ENCODE measurements around the gene FAS. TPM values are rescaled to one million over a fixed set of nuclear protein-coding genes. Genes with fewer than 3 reads are reported as not detected.

FAS gene
- total RNA-seq, 1 donor from 2014 or later: 36.1 TPM

GRCh38 chr10:88983206-88983605 is 7.4 kb upstream of the FAS start:
- no peaks in the 10 kb centered on the region for H3K36me3 ChIP-seq (ENCODE audit: control insufficient read depth, insufficient read depth, low read length)
- FAIRE-seq: no peak
- DNase-seq (ENCODE audit: low read depth): no peak
- no peaks in the 10 kb centered on the region for H3K27me3 ChIP-seq (ENCODE audit: control insufficient read depth, insufficient read depth, low read length)
- no peak overlapping the region for H3K4me3 ChIP-seq (ENCODE audit: low read depth, low read length)
- TF ChIP-seq, protein P1, sequence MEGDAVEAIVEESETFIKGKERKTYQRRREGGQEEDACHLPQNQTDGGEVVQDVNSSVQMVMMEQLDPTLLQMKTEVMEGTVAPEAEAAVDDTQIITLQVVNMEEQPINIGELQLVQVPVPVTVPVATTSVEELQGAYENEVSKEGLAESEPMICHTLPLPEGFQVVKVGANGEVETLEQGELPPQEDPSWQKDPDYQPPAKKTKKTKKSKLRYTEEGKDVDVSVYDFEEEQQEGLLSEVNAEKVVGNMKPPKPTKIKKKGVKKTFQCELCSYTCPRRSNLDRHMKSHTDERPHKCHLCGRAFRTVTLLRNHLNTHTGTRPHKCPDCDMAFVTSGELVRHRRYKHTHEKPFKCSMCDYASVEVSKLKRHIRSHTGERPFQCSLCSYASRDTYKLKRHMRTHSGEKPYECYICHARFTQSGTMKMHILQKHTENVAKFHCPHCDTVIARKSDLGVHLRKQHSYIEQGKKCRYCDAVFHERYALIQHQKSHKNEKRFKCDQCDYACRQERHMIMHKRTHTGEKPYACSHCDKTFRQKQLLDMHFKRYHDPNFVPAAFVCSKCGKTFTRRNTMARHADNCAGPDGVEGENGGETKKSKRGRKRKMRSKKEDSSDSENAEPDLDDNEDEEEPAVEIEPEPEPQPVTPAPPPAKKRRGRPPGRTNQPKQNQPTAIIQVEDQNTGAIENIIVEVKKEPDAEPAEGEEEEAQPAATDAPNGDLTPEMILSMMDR (IDR thresholded peaks at IDR 0.05; ENCODE audit: insufficient read depth, low read length, severe bottlenecking): no peak

GRCh38 chr10:88983939-88984338 is 6.7 kb upstream of the FAS start:
- Histone ChIP-seq H3K4me3 (ENCODE audit: low read depth, low read length) (no peak overlapping the region), H3K27me3 (ENCODE audit: control insufficient read depth, insufficient read depth, low read length) (no peaks in the 10 kb centered on the region), H3K36me3 (ENCODE audit: control insufficient read depth, insufficient read depth, low read length) (no peaks in the 10 kb centered on the region)
- FAIRE-seq: no peak
- DNase-seq (ENCODE audit: low read depth): no peak
- TF ChIP-seq, protein P1 (IDR thresholded peaks at IDR 0.05; ENCODE audit: insufficient read depth, low read length, severe bottlenecking): no peak

DNA sequence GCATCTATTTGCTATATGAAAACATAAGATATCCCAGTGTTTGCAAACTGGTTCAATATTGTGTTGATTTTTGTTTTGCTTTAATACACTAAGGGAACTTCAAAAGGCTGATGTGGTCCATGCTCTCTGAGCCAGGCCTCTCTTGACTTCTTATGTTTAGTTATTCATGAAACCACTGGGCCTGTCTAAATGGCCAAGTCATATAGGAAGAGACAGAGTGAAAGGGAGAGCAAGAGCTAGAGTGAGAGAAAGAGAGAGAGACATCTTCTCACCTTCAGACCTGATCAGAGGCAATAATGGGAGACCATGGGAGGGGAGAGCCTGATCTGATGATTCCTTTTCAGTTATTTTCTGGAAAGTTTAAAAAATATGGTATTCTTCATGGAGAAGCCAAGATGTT is 6.1 kb upstream of the FAS start:
- Histone ChIP-seq H3K4me3 (ENCODE audit: low read depth, low read length) (no peak overlapping the region), H3K27me3 (ENCODE audit: control insufficient read depth, insufficient read depth, low read length) (no peaks in the 10 kb centered on the region), H3K36me3 (ENCODE audit: control insufficient read depth, insufficient read depth, low read length) (no peaks in the 10 kb centered on the region)
- DNase-seq (ENCODE audit: low read depth) (no peak), FAIRE-seq (no peak)
- TF ChIP-seq, protein P1 (IDR thresholded peaks at IDR 0.05; ENCODE audit: insufficient read depth, low read length, severe bottlenecking): no peak

GRCh38 chr10:88986549-88987242 is 3.9 kb upstream of the FAS start:
- FAIRE-seq: no peak

DNA sequence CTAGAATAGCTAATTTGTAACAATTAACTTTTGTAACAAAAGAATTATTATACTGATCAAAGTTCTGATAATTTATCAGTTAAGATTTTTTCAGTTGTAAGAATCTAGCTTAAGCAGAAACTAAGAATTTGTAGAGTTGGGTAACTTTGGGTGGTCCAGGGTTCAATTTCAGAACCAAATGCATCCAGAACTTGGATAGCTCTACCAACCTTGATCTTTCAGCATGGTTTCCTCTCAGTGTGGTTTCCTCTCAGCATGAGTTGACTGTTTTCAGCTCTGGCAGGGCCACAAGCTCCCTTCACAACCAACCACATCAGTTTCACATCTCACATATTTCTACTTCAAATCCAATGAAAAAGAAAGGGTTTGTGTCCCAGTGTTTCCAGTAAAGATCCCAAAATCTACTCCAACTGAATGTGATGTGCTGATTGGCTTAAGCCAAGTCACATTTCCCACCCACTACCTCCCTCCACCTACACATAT is 3.3 kb upstream of the FAS start:
- DNase-seq (ENCODE audit: low read depth) (no peak), FAIRE-seq (no peak)
- TF ChIP-seq, protein P1 (IDR thresholded peaks at IDR 0.05; ENCODE audit: insufficient read depth, low read length, severe bottlenecking): no peak
- no peaks in the 10 kb centered on the region for H3K27me3 ChIP-seq (ENCODE audit: control insufficient read depth, insufficient read depth, low read length)
- H3K36me3 ChIP-seq (ENCODE audit: control insufficient read depth, insufficient read depth, low read length): no peaks in the 10 kb centered on the region
- no peak overlapping the region for H3K4me3 ChIP-seq (ENCODE audit: low read depth, low read length)

More at GRCh38 chr10:88986549-88987242, 3.9 kb upstream of the FAS start:
- Histone ChIP-seq H3K27me3 (ENCODE audit: control insufficient read depth, insufficient read depth, low read length) (no peaks in the 10 kb centered on the region), H3K36me3 (ENCODE audit: control insufficient read depth, insufficient read depth, low read length) (no peaks in the 10 kb centered on the region), H3K4me3 (ENCODE audit: low read depth, low read length) (no peak overlapping the region)
- DNase-seq (ENCODE audit: low read depth): peak; percentile 45
- TF ChIP-seq, protein P1 (IDR thresholded peaks at IDR 0.05; ENCODE audit: insufficient read depth, low read length, severe bottlenecking): peak; percentile 34

DNA sequence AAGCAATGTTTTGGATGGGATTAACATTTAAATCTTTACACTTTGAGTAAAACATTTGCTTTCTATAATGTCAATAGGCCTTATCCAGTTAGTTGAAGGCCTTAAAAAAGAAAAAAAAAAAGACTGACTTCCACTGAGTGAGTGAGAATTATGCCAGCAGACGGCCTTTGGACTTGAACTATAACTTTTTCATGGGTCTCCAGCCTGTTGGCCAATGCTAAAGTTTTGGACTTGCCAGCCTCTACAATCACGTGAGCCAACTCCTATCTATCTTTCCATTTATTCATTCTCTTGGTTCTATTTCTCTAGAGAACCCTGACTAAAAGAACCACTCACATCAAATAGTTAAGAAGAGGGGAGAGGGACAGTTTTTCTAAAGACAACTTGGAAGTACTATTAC is 2.8 kb upstream of the FAS start:
- no peak for FAIRE-seq
- TF ChIP-seq, protein P1 (IDR thresholded peaks at IDR 0.05; ENCODE audit: insufficient read depth, low read length, severe bottlenecking): no peak
- DNase-seq (ENCODE audit: low read depth): no peak
- no peak overlapping the region for H3K4me3 ChIP-seq (ENCODE audit: low read depth, low read length)
- H3K27me3 ChIP-seq (ENCODE audit: control insufficient read depth, insufficient read depth, low read length): no peaks in the 10 kb centered on the region
- no peaks in the 10 kb centered on the region for H3K36me3 ChIP-seq (ENCODE audit: control insufficient read depth, insufficient read depth, low read length)
